ENCODE measurements around the gene FRMD4A.

DNA sequence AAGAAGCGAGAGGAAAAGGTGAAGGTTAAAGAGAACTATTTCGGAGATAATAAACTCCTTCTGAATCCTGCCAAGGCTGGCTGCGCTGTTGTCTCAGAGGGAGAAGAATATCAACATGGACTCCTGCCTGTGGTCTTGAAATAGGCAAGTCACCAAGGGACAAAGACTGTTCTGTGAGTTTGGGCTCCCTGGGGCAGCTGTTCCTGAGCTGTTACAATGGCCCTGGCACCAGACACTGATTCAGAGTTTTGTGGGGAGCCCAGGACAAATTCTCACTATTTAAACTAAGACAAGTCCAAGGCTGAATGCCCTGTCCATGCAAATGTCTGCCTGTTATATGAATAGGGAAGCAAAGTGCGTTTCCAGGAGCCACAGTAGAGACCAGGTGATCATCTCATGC is 662.6 kb downstream of the FRMD4A start:
- TF ChIP-seq CTCF (IDR thresholded peaks at IDR 0.05) (no peak), POLR2A (IDR thresholded peaks at IDR 0.05) (no peak)
